ENCODE measurements around the gene DAD1.

Gene DAD1

DNA sequence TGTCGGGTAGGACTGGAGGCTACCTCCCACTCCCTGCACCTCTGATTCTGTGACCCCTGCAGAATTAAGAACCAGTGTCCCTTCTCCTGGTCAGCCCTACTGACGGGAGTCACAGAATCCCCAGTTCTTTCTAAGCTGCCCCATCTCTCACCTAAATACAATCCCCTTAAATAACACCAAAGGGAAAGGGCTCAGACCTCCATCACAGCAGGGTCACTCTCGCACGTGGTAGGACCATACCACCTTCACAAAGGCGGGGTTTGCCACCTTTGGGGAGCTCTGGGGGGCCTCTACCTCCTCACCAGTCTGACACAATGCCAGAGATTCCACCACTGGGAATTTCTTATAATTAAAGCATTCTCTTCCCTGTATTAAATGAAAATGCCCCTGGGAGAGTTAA lies 35.6 kb downstream of the DAD1 start:
- TF ChIP-seq, protein P1, sequence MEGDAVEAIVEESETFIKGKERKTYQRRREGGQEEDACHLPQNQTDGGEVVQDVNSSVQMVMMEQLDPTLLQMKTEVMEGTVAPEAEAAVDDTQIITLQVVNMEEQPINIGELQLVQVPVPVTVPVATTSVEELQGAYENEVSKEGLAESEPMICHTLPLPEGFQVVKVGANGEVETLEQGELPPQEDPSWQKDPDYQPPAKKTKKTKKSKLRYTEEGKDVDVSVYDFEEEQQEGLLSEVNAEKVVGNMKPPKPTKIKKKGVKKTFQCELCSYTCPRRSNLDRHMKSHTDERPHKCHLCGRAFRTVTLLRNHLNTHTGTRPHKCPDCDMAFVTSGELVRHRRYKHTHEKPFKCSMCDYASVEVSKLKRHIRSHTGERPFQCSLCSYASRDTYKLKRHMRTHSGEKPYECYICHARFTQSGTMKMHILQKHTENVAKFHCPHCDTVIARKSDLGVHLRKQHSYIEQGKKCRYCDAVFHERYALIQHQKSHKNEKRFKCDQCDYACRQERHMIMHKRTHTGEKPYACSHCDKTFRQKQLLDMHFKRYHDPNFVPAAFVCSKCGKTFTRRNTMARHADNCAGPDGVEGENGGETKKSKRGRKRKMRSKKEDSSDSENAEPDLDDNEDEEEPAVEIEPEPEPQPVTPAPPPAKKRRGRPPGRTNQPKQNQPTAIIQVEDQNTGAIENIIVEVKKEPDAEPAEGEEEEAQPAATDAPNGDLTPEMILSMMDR (IDR thresholded peaks at IDR 0.05; ENCODE audit: control insufficient read depth, extremely low read depth, insufficient read depth): no peak
- DNase-seq (ENCODE audit: low read depth): no peak
- no peak overlapping the region for H3K4me3 ChIP-seq (ENCODE audit: low read depth, low read length)

DNA sequence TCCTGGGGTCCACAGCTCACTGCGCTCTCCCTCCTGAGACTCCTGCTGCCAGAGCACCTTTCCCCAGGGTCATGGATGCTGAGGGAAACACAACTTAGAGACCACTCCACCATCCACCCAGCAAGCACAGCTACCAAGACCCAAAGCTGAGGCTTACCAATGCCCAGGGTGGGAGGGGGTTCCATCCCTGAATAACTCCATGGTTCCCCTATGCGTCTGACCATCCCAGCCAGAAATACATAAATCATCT lies 36.3 kb downstream of the DAD1 start:
- TF ChIP-seq, protein P1 (IDR thresholded peaks at IDR 0.05; ENCODE audit: control insufficient read depth, extremely low read depth, insufficient read depth): no peak
- DNase-seq (ENCODE audit: low read depth): no peak
- no peak overlapping the region for H3K4me3 ChIP-seq (ENCODE audit: low read depth, low read length)

DNA sequence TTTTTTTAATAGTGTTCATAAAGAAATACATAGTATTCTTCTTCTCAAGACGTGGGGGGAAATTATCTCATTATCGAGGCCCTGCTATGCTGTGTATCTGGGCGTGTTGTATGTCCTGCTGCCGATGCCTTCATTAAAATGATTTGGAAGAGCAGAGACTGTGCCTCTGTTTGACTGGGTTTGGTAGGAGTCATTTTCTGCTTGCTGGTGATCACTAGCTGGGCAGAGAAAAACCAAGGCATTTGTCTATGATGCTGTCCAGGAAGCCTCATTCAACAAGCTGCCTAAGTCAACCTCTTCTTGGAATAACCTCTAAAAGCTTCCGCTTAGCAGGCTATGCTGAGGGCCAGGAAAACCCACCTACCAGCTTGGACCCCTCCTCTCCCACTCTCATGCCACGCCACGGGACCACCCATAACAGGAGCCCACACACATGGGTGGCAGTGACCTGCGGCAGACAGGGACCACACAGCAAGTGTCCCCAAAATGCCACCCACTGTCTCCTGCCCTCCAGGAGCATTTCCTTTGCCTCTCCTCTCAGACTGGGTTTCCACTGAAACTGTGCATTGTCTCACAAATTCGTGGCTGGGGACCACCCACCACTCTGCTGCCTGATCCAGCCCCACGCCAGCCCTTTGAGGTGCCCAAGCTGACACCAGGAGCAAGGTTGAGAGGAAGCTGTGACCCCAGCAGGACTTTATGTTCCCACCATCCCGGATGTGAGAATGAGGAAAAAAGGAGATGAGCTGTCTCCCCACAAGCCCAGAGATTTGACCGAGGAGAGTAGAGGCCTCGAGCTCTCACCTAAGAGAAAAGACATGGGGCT lies 36.8 kb downstream of the DAD1 start:
- TF ChIP-seq, protein P1 (IDR thresholded peaks at IDR 0.05; ENCODE audit: control insufficient read depth, extremely low read depth, insufficient read depth): no peak
- DNase-seq (ENCODE audit: low read depth): no peak
- H3K4me3 ChIP-seq (ENCODE audit: low read depth, low read length): no peak overlapping the region

DNA sequence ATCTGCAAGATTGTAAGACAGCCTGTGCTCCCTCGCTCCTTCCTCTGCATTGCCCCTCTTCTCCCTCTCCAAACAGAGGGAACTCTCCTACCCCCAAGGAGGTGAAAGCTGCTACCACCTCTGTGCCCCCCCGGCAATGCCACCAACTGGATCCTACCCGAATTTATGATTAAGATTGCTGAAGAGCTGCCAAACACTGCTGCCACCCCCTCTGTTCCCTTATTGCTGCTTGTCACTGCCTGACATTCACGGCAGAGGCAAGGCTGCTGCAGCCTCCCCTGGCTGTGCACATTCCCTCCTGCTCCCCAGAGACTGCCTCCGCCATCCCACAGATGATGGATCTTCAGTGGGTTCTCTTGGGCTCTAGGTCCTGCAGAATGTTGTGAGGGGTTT lies 37.4 kb downstream of the DAD1 start:
- no peak for DNase-seq (ENCODE audit: low read depth)
- H3K4me3 ChIP-seq (ENCODE audit: low read depth, low read length): no peak overlapping the region
- TF ChIP-seq, protein P1 (IDR thresholded peaks at IDR 0.05; ENCODE audit: control insufficient read depth, extremely low read depth, insufficient read depth): no peak

DNA sequence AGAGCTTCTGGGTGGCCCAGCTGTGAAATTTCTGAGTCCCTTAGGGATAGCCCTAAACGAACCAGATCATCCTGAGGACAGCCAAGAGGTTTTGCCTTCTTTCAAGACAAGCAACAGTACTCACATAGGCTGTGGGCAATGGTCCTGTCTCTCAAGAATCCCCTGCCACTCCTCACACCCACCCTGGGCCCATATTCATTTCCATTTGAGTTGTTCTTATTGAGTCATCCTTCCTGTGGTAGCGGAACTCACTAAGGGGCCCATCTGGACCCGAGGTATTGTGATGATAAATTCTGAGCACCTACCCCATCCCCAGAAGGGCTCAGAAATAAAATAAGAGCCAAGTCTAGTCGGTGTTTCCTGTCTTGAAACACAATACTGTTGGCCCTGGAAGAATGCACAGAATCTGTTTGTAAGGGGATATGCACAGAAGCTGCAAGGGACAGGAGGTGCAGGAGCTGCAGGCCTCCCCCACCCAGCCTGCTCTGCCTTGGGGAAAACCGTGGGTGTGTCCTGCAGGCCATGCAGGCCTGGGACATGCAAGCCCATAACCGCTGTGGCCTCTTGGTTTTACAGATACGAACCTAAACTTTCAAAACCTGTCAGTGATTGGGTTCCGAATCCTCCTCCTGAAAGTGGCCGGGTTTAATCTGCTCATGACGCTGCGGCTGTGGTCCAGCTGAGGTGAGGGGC lies 38.9 kb downstream of the DAD1 start:
- TF ChIP-seq, protein P1 (IDR thresholded peaks at IDR 0.05; ENCODE audit: control insufficient read depth, extremely low read depth, insufficient read depth): no peak
- no peak for DNase-seq (ENCODE audit: low read depth)
- H3K4me3 ChIP-seq (ENCODE audit: low read depth, low read length): no peak overlapping the region

DNA sequence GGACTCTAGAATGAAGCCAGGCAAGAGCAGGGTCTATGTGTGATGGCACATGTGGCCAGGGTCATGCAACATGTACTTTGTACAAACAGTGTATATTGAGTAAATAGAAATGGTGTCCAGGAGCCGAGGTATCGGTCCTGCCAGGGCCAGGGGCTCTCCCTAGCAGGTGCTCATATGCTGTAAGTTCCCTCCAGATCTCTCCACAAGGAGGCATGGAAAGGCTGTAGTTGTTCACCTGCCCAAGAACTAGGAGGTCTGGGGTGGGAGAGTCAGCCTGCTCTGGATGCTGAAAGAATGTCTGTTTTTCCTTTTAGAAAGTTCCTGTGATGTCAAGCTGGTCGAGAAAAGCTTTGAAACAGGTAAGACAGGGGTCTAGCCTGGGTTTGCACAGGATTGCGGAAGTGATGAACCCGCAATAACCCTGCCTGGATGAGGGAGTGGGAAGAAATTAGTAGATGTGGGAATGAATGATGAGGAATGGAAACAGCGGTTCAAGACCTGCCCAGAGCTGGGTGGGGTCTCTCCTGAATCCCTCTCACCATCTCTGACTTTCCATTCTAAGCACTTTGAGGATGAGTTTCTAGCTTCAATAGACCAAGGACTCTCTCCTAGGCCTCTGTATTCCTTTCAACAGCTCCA lies 39.6 kb downstream of the DAD1 start:
- no peak overlapping the region for H3K4me3 ChIP-seq (ENCODE audit: low read depth, low read length)
- TF ChIP-seq, protein P1 (IDR thresholded peaks at IDR 0.05; ENCODE audit: control insufficient read depth, extremely low read depth, insufficient read depth): no peak
- DNase-seq (ENCODE audit: low read depth): no peak
